HG02588 (cell line): ENCODE data around the gene IL22RA1.

Experiments
- ATAC-seq: cut with Tn5 transposase; IDR thresholded peaks from one replicate; pipeline ENCODE4 v1.9.1; 2021; ENCODE audit warnings: mild to moderate bottlenecking, moderate library complexity; ENCODE audit not compliant: unreplicated experiment

Gene IL22RA1

GRCh38 chr1:24168245-24168644 lies 25.3 kb upstream of the IL22RA1 start:
- no peak for ATAC-seq

GRCh38 chr1:24167008-24167407 lies 24.1 kb upstream of the IL22RA1 start:
- ATAC-seq, result no peak

- ATAC-seq, result no peak
Measured at GRCh38 chr1:24165500-24165899, 22.6 kb upstream of the IL22RA1 start.

- no peak for ATAC-seq
Measured at GRCh38 chr1:24164004-24164403, 21.1 kb upstream of the IL22RA1 start.

- no peak for ATAC-seq
Measured at GRCh38 chr1:24162201-24162600, 19.3 kb upstream of the IL22RA1 start.

- no peak for ATAC-seq
Measured at GRCh38 chr1:24161270-24161669, 18.3 kb upstream of the IL22RA1 start.

GRCh38 chr1:24159366-24159765 lies 16.4 kb upstream of the IL22RA1 start:
- ATAC-seq, result no peak

GRCh38 chr1:24157918-24158481 lies 15.1 kb upstream of the IL22RA1 start:
- no peak for ATAC-seq

GRCh38 chr1:24156542-24157260 lies 13.8 kb upstream of the IL22RA1 start:
- ATAC-seq, result no peak

- no peak for ATAC-seq
Measured at GRCh38 chr1:24155011-24155782, 12.3 kb upstream of the IL22RA1 start.

- no peak for ATAC-seq
Measured at GRCh38 chr1:24154215-24154614, 11.3 kb upstream of the IL22RA1 start.

GRCh38 chr1:24152631-24153494 lies 9.9 kb upstream of the IL22RA1 start:
- no peak for ATAC-seq

- no peak for ATAC-seq
Measured at GRCh38 chr1:24151175-24151533, 8.2 kb upstream of the IL22RA1 start.

GRCh38 chr1:24150234-24151174 lies 7.6 kb upstream of the IL22RA1 start:
- ATAC-seq, result no peak

- ATAC-seq, result no peak
Measured at GRCh38 chr1:24149866-24150233, 6.9 kb upstream of the IL22RA1 start.

- ATAC-seq, result no peak
Measured at GRCh38 chr1:24147816-24148215, 4.9 kb upstream of the IL22RA1 start.

GRCh38 chr1:24147194-24147593 lies 4.3 kb upstream of the IL22RA1 start:
- no peak for ATAC-seq

GRCh38 chr1:24141311-24141997 lies 1.5 kb downstream of the IL22RA1 start:
- no peak for ATAC-seq

- no peak for ATAC-seq
Measured at GRCh38 chr1:24140741-24141181, 2.2 kb downstream of the IL22RA1 start.
